K562 (cell line): Measurements from ENCODE around the gene ZMYND15. TPM values are rescaled to one million over a fixed set of nuclear protein-coding genes. Genes with fewer than 3 reads are reported as not detected.

Experiments used
- FOSL1 ChIP-seq: fragments of 200-800 bp; sonication (Bioruptor generic); conservative IDR thresholded peaks from 2 replicates; pipeline ENCODE4 v1.6.1; 2016; ENCODE audit warnings: missing genetic modification characterization, missing compliant biosample characterization
- MTA1 ChIP-seq: fragments of 450-650 bp; IDR thresholded peaks from 2 replicates; pipeline ENCODE4 v1.6.1; 2017; ENCODE audit warnings: borderline replicate concordance
- NFE2L1 ChIP-seq: fragments of 450-650 bp; IDR thresholded peaks from 2 replicates; pipeline ENCODE4 v1.6.1; 2016; ENCODE audit warnings: missing genetic modification characterization, low read depth, mild to moderate bottlenecking, missing compliant biosample characterization, moderate library complexity, borderline replicate concordance
- OTX1 ChIP-seq: fragments of 450-650 bp; formaldehyde crosslinking; IDR thresholded peaks from 2 replicates; pipeline ENCODE4 v1.4.0; 2022; ENCODE audit warnings: mild to moderate bottlenecking
- POLR2AphosphoS5 ChIP-seq: IDR thresholded peaks from 2 replicates; pipeline ENCODE4 v1.6.1; 2011; ENCODE audit warnings: mild to moderate bottlenecking, low read depth, low read length, moderate library complexity; ENCODE audit not compliant: control insufficient read depth, insufficient read depth
- SREBF1 ChIP-seq: fragments of 150-350 bp; IDR thresholded peaks from 2 replicates; pipeline ENCODE4 v1.6.1; 2014; ENCODE audit warnings: antibody characterized with exemption, low read depth, low read length, borderline replicate concordance
- SRSF9 ChIP-seq: fragments of 200-400 bp; formaldehyde crosslinking; IDR thresholded peaks from 2 replicates; pipeline ENCODE4 v1.6.1; 2017; ENCODE audit warnings: low read depth, low read length, borderline replicate concordance
- ZNF778 ChIP-seq: fragments of 450-650 bp; formaldehyde crosslinking; IDR thresholded peaks from 2 replicates; pipeline ENCODE4 v1.4.0; 2020; ENCODE audit warnings: mild to moderate bottlenecking, moderate library complexity
- polyA plus RNA-seq, 8 experiments: library from polyadenylated mRNA; depleted of rRNA in 4 of 8; stranded (reverse) in 5 of 8; unstranded in 3 of 8; fragments of >200 nt; fragmentation: Nextera tagmentation in 2 of 8; fragmentation: Illumina TruSeq in 1 of 8; extraction: Ambion mirVana in 2 of 8; extraction: Trizol in 1 of 8; gene quantifications; 2 replicates each; pipeline versions ENCODE4 v1.2.1 to v1.2.3, GENCODE V29; 2011 to 2014; ENCODE audit warnings: inconsistent platforms in 1 of 8, missing spikeins in 1 of 8
- total RNA-seq, 7 experiments: library from RNA; depleted of rRNA in 6 of 7; stranded (reverse); fragments of >200 nt in 6 of 7; fragmentation: Illumina TruSeq in 2 of 7; extraction: Trizol in 2 of 7; gene quantifications; 2 replicates each; pipeline versions ENCODE4 v1.2.1 to v1.2.3, GENCODE V29; 2011 to 2021; ENCODE audit warnings: low replicate concordance in 1 of 7
- TF ChIP-seq, protein P1 (sequence below): fragments of 450-650 bp; formaldehyde crosslinking; IDR thresholded peaks from 2 replicates; pipeline ENCODE4 v1.4.0; 2020; ENCODE audit warnings: mild to moderate bottlenecking, moderate library complexity
- TF ChIP-seq, protein P2 (sequence below): fragments of 250-450 bp; sonication (Bioruptor Pico); IDR thresholded peaks from 2 replicates; pipeline ENCODE4 v1.8.0; 2021; ENCODE audit warnings: moderate library complexity, mild to moderate bottlenecking, inconsistent platforms
- TF ChIP-seq, protein P3 (sequence below): fragments of 450-650 bp; IDR thresholded peaks from 2 replicates; pipeline ENCODE4 v1.6.1; 2016; ENCODE audit warnings: low read depth, mild to moderate bottlenecking, moderate library complexity
- TF ChIP-seq, protein P4 (sequence below): IDR thresholded peaks from 2 replicates; pipeline ENCODE4 v1.6.1; 2012; ENCODE audit warnings: low read depth, low read length, improper control_type of control experiment, borderline replicate concordance

The ZMYND15 gene
- total and polyA plus RNA-seq, 9 of the 15 experiments (the other 6 are each of a cell fraction or from before 2014, with no cell fraction given), result 0.09 TPM; not detected in 8

DNA sequence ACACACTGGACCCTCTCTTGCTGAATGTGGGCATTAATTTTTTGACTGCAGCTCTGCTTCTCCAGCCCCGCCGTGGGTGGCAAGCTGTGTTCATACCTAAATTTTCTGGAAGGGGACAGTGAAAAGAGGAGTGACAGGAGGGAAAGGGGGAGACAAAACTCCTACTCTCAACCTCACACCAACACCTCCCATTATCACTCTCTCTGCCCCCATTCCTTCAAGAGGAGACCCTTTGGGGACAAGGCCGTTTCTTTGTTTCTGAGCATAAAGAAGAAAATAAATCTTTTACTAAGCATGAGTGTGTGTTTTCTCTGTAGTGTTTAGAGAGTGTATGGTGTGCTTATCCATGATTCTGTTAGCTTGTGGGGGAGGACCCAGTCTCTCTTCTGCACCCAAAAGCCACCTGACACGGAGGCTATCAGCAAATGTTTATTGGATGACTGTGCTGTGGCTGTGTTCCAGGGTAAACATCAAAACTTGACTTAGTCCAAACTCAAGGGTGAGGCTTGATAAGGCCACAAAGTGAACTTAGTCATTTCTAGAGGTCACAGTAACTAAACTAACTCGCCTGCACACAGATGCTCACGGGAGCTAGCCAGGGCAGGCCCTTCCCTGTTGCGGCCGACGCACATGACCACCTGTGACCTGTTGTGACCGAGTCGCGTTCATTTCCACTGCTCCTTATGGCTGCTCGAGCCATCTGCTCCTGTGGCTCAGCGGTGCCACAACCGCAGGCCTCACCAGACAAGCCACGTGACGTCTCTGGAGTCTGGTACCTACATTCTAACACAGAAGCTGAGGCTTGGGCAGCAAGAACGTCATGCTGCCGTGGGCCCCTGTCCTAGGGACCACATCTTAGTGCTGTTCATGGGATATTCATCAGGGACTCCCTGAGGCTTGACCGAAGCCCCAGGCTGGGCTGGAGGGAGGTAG, 18.2 kb upstream of the ZMYND15 start (continued):
- TF ChIP-seq, protein P1, sequence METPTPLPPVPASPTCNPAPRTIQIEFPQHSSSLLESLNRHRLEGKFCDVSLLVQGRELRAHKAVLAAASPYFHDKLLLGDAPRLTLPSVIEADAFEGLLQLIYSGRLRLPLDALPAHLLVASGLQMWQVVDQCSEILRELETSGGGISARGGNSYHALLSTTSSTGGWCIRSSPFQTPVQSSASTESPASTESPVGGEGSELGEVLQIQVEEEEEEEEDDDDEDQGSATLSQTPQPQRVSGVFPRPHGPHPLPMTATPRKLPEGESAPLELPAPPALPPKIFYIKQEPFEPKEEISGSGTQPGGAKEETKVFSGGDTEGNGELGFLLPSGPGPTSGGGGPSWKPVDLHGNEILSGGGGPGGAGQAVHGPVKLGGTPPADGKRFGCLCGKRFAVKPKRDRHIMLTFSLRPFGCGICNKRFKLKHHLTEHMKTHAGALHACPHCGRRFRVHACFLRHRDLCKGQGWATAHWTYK (CRISPR knock-in tag), result peak; percentile 92
- peak; percentile 53; the same call in 1 of the 2 replicates for TF ChIP-seq MTA1
- TF ChIP-seq, protein P2, sequence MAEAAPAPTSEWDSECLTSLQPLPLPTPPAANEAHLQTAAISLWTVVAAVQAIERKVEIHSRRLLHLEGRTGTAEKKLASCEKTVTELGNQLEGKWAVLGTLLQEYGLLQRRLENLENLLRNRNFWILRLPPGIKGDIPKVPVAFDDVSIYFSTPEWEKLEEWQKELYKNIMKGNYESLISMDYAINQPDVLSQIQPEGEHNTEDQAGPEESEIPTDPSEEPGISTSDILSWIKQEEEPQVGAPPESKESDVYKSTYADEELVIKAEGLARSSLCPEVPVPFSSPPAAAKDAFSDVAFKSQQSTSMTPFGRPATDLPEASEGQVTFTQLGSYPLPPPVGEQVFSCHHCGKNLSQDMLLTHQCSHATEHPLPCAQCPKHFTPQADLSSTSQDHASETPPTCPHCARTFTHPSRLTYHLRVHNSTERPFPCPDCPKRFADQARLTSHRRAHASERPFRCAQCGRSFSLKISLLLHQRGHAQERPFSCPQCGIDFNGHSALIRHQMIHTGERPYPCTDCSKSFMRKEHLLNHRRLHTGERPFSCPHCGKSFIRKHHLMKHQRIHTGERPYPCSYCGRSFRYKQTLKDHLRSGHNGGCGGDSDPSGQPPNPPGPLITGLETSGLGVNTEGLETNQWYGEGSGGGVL (CRISPR knock-in tag), result no peak
- TF ChIP-seq, protein P3, sequence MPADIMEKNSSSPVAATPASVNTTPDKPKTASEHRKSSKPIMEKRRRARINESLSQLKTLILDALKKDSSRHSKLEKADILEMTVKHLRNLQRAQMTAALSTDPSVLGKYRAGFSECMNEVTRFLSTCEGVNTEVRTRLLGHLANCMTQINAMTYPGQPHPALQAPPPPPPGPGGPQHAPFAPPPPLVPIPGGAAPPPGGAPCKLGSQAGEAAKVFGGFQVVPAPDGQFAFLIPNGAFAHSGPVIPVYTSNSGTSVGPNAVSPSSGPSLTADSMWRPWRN, result peak; percentile 93
- peak; percentile 68; the same call in 1 of the 2 replicates for TF ChIP-seq POLR2AphosphoS5
- TF ChIP-seq ZNF778, result no peak
- no peak for TF ChIP-seq NFE2L1
- no peak for TF ChIP-seq SREBF1
- TF ChIP-seq, protein P4, sequence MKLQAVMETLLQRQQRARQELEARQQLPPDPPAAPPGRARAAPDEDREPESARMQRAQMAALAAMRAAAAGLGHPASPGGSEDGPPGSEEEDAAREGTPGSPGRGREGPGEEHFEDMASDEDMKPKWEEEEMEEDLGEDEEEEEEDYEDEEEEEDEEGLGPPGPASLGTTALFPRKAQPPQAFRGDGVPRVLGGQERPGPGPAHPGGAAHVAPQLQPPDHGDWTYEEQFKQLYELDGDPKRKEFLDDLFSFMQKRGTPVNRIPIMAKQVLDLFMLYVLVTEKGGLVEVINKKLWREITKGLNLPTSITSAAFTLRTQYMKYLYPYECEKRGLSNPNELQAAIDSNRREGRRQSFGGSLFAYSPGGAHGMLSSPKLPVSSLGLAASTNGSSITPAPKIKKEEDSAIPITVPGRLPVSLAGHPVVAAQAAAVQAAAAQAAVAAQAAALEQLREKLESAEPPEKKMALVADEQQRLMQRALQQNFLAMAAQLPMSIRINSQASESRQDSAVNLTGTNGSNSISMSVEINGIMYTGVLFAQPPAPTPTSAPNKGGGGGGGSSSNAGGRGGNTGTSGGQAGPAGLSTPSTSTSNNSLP, result 0 out of 2 replicates have a peak, but pooled peaks have one; percentile 41
- TF ChIP-seq FOSL1 (tag), result peak; percentile 97
- no peak for TF ChIP-seq SRSF9
- TF ChIP-seq OTX1, result no peak
